IPS-NIHi11 (cell line): ENCODE measurements around the gene SLC25A44.
A peak's percentile ranks its signal among the peaks of the same experiment; 100 is the strongest.
"Not testable (repeated sequence)": the region's sequence is repeated elsewhere in the genome, so short reads cannot be mapped to it uniquely, and the experiment has no call there.

Experiments used
- DNase-seq: peaks from one replicate; pipeline ENCODE4 v3.0.0; 2012; ENCODE audit warnings: mixed read lengths, low spot score

Gene SLC25A44

GRCh38 chr1:156204686-156205085 is 10.8 kb downstream of the SLC25A44 start:
- DNase-seq = no peak

- DNase-seq = no peak
These were observed 17.3 kb downstream of the SLC25A44 start for GRCh38 chr1:156211243-156211642.

GRCh38 chr1:156212130-156212529 is 18.2 kb downstream of the SLC25A44 start:
- no peak for DNase-seq

GRCh38 chr1:156212833-156213643 is 19.1 kb downstream of the SLC25A44 start, which contains the start of gene PMF1:
TSS of gene PMF1 (plus strand) at chr1:156213007. CDS start at chr1:156213016, 9 bp downstream.
- peak; percentile 100 for DNase-seq

- peak; percentile 41 for DNase-seq
These were observed 19.7 kb downstream of the SLC25A44 start for GRCh38 chr1:156213644-156213966.

GRCh38 chr1:156214024-156214748 is 20.3 kb downstream of the SLC25A44 start:
- no peak for DNase-seq

- not testable (repeated sequence) for DNase-seq
These were observed 22.6 kb downstream of the SLC25A44 start for GRCh38 chr1:156216361-156217086.

GRCh38 chr1:156217871-156218270 is 24.0 kb downstream of the SLC25A44 start:
- no peak for DNase-seq

GRCh38 chr1:156220226-156220625 is 26.3 kb downstream of the SLC25A44 start:
- DNase-seq = no peak

- no peak for DNase-seq
These were observed 28.2 kb downstream of the SLC25A44 start for GRCh38 chr1:156221986-156222692.

- no peak for DNase-seq
These were observed 31.7 kb downstream of the SLC25A44 start for GRCh38 chr1:156225677-156226014.

- no peak for DNase-seq
These were observed 32.2 kb downstream of the SLC25A44 start for GRCh38 chr1:156226116-156226538.

- no peak for DNase-seq
These were observed 32.9 kb downstream of the SLC25A44 start for GRCh38 chr1:156226782-156227181.

- DNase-seq = no peak
These were observed 34.6 kb downstream of the SLC25A44 start for GRCh38 chr1:156228501-156228900.

- DNase-seq = no peak
These were observed 36.0 kb downstream of the SLC25A44 start for GRCh38 chr1:156229809-156230472.

GRCh38 chr1:156230473-156230837 is 36.6 kb downstream of the SLC25A44 start:
- DNase-seq = no peak

GRCh38 chr1:156232201-156232894 is 38.4 kb downstream of the SLC25A44 start:
- DNase-seq = no peak

GRCh38 chr1:156233426-156234127 is 39.7 kb downstream of the SLC25A44 start:
- DNase-seq = no peak

GRCh38 chr1:156236164-156236563 is 42.3 kb downstream of the SLC25A44 start:
- no peak for DNase-seq

- DNase-seq = no peak
These were observed 44.3 kb downstream of the SLC25A44 start for GRCh38 chr1:156238248-156238647.
